ENCODE data around the gene POLR1F. TPM values are rescaled to one million over a fixed set of nuclear protein-coding genes. Genes with fewer than 3 reads are reported as not detected.

Gene POLR1F
- total RNA-seq, 1 experiment from 2014 or later: 21.6 TPM

DNA sequence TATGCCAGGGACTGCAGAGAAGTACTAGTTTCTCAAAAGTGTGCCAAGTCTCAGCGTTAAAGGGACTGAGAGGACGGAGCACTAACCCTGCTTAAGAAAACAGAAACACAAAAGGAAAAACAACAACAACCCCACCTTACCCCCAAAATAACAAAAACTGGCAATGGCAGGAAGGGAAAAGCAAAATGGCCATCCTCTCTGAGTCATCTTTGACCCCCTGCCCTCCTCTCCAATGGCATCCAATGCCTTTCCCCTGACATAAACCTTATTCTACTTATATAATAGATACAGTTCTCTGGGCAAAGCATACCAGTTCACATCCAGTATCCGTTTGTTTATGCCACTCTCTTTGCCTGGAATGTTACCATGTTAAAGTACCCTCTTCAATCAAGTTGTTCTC, 1.6 kb downstream of the POLR1F start:
- Histone ChIP-seq H3K36me3 (ENCODE audit: control insufficient read depth, insufficient read depth, low read length) (no peaks in the 10 kb centered on the region), H3K27me3 (replicated peaks; ENCODE audit: control insufficient read depth, insufficient read depth, low read length) (no peaks in the 10 kb centered on the region), H3K9me3 (no peaks in the 10 kb centered on the region), H3K4me3 (ENCODE audit: low read depth, low read length) (no peak overlapping the region), H3K4me1 (peaks cover 12% of the 10 kb centered on the region; the same call in 1 of the 2 replicates)
- no peak for TF ChIP-seq CTCF (IDR thresholded peaks at IDR 0.05; ENCODE audit: insufficient read depth in 1 of 2, low read depth in 1 of 2, low read length in 1 of 2, severe bottlenecking in 1 of 2, unreplicated experiment in 1 of 2)
- Mint-ChIP-seq H3K4me3 (ENCODE audit: unreplicated experiment) (peak overlapping the region; percentile 95), H3K36me3 (ENCODE audit: insufficient read depth, unreplicated experiment) (no peaks in the 10 kb centered on the region), H3K4me1 (ENCODE audit: low read depth, unreplicated experiment) (peaks cover 28% of the 10 kb centered on the region), H3K27ac (ENCODE audit: unreplicated experiment) (peak overlapping the region; percentile 93), H3K9me3 (ENCODE audit: unreplicated experiment) (no peaks in the 10 kb centered on the region), H3K27me3 (ENCODE audit: insufficient read depth, unreplicated experiment) (no peaks in the 10 kb centered on the region)
- POLR2A ChIA-PET: no interaction called here
- no TSS peak for BruUV-seq (replicated peaks)
- DNase-seq: no peak
- CTCF ChIA-PET: no interaction called here
- intact Hi-C loops (cut with micrococcal nuclease; ENCODE audit: unreplicated experiment): no loop called here

DNA sequence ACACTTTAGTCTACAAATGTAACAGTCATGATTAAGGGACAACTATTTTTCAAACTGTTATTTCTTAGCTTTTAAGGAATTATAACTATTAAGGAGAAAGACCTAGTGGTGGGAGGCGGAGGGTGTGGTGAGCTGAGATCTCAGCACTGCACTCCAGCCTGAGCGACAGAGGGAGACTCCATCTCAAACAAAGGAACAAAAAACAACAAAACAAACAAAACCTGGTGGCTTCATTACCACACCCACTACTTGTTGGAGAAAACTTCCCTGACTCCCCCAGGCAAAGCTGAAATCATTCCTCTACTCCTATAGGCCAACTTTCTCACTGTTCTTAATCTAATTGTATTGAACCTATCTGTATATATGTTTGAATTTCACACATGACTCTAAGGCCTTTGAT, 3.2 kb downstream of the POLR1F start:
- Histone ChIP-seq H3K4me1 (peaks cover 12% of the 10 kb centered on the region; the same call in 1 of the 2 replicates), H3K36me3 (ENCODE audit: control insufficient read depth, insufficient read depth, low read length) (no peaks in the 10 kb centered on the region), H3K27me3 (replicated peaks; ENCODE audit: control insufficient read depth, insufficient read depth, low read length) (no peaks in the 10 kb centered on the region), H3K9me3 (no peaks in the 10 kb centered on the region), H3K4me3 (ENCODE audit: low read depth, low read length) (no peak overlapping the region)
- Mint-ChIP-seq H3K9me3 (ENCODE audit: unreplicated experiment) (no peaks in the 10 kb centered on the region), H3K36me3 (ENCODE audit: insufficient read depth, unreplicated experiment) (no peaks in the 10 kb centered on the region), H3K27me3 (ENCODE audit: insufficient read depth, unreplicated experiment) (no peaks in the 10 kb centered on the region), H3K4me1 (ENCODE audit: low read depth, unreplicated experiment) (peaks cover 35% of the 10 kb centered on the region), H3K4me3 (ENCODE audit: unreplicated experiment) (no peak overlapping the region), H3K27ac (ENCODE audit: unreplicated experiment) (no peak overlapping the region)
- TF ChIP-seq CTCF (IDR thresholded peaks at IDR 0.05; ENCODE audit: insufficient read depth in 1 of 2, low read depth in 1 of 2, low read length in 1 of 2, severe bottlenecking in 1 of 2, unreplicated experiment in 1 of 2): no peak
- intact Hi-C loops (cut with micrococcal nuclease; ENCODE audit: unreplicated experiment): no loop called here
- BruUV-seq (replicated peaks): no TSS peak
- POLR2A ChIA-PET: no interaction called here
- DNase-seq: no peak
- CTCF ChIA-PET: no interaction called here

DNA sequence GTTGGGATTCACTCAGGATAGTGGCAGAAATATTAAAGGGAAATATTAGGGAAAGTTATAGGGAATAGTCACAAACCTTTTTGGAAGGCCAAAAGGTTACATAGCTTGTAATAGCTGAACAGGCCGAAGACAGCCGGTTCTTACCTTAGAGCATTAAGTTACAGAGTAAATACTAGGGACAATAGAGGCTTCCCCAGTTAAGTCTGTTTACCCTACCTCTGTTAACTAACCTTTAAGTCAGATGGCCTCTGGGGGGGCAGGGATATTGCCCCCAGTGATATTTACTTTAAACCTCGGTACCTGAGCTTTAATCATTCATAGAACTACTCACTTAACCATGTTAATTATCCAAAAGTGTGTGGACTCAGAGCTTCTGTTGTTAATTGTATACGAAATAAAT, 7.4 kb downstream of the POLR1F start:
- DNase-seq: no peak
- H3K4me1 ChIP-seq: no peaks in the 10 kb centered on the region
- H3K27me3 ChIP-seq (replicated peaks; ENCODE audit: control insufficient read depth, insufficient read depth, low read length): no peaks in the 10 kb centered on the region
- TF ChIP-seq CTCF (IDR thresholded peaks at IDR 0.05; ENCODE audit: insufficient read depth in 1 of 2, low read depth in 1 of 2, low read length in 1 of 2, severe bottlenecking in 1 of 2, unreplicated experiment in 1 of 2): no peak
- Mint-ChIP-seq H3K4me1 (ENCODE audit: low read depth, unreplicated experiment) (peaks cover 6% of the 10 kb centered on the region), H3K36me3 (ENCODE audit: insufficient read depth, unreplicated experiment) (peaks cover 15% of the 10 kb centered on the region), H3K4me3 (ENCODE audit: unreplicated experiment) (no peak overlapping the region), H3K27me3 (ENCODE audit: insufficient read depth, unreplicated experiment) (no peaks in the 10 kb centered on the region), H3K27ac (ENCODE audit: unreplicated experiment) (no peak overlapping the region), H3K9me3 (ENCODE audit: unreplicated experiment) (no peaks in the 10 kb centered on the region)
- BruUV-seq (replicated peaks): no TSS peak
- CTCF ChIA-PET: no interaction called here
- H3K36me3 ChIP-seq (ENCODE audit: control insufficient read depth, insufficient read depth, low read length): no peaks in the 10 kb centered on the region
- no peak overlapping the region for H3K4me3 ChIP-seq (ENCODE audit: low read depth, low read length)
- no peaks in the 10 kb centered on the region for H3K9me3 ChIP-seq
- intact Hi-C loops (cut with micrococcal nuclease; ENCODE audit: unreplicated experiment): no loop called here
- POLR2A ChIA-PET: no interaction called here

All from Caco-2 (cell line).